HG03575 (cell line): ENCODE results near the gene ARFGAP1.

ENCODE experiments used
- ATAC-seq: cut with Tn5 transposase; IDR thresholded peaks from one replicate; pipeline ENCODE4 v1.9.1; 2021; ENCODE audit not compliant: unreplicated experiment, insufficient number of reproducible peaks, low FRiP score; ENCODE audit errors: extremely low read depth

The ARFGAP1 gene

GRCh38 chr20:63312690-63313348, 40.2 kb downstream of the ARFGAP1 start:
- no peak for ATAC-seq

- no peak for ATAC-seq
These were observed 40.9 kb downstream of the ARFGAP1 start for GRCh38 chr20:63313349-63314014.

- no peak for ATAC-seq
These were observed 41.4 kb downstream of the ARFGAP1 start for GRCh38 chr20:63314015-63314471.

- no peak for ATAC-seq
These were observed 42.1 kb downstream of the ARFGAP1 start for GRCh38 chr20:63314566-63315239.

- ATAC-seq, result no peak
These were observed 42.7 kb downstream of the ARFGAP1 start for GRCh38 chr20:63315240-63315689.

GRCh38 chr20:63315731-63316491, 43.3 kb downstream of the ARFGAP1 start:
- no peak for ATAC-seq

- ATAC-seq, result no peak
These were observed 43.9 kb downstream of the ARFGAP1 start for GRCh38 chr20:63316502-63316921.

GRCh38 chr20:63317061-63317460, 44.4 kb downstream of the ARFGAP1 start:
- no peak for ATAC-seq

- ATAC-seq, result no peak
These were observed 45.1 kb downstream of the ARFGAP1 start for GRCh38 chr20:63317601-63318291.

GRCh38 chr20:63318391-63319163, 46.0 kb downstream of the ARFGAP1 start:
- no peak for ATAC-seq

GRCh38 chr20:63319164-63320040, 46.8 kb downstream of the ARFGAP1 start:
- ATAC-seq, result no peak

- no peak for ATAC-seq
These were observed 47.5 kb downstream of the ARFGAP1 start for GRCh38 chr20:63320041-63320511.

- ATAC-seq, result no peak
These were observed 48.1 kb downstream of the ARFGAP1 start for GRCh38 chr20:63320616-63321147.

GRCh38 chr20:63321148-63321831, 48.7 kb downstream of the ARFGAP1 start:
- ATAC-seq, result no peak

GRCh38 chr20:63322146-63322932, 49.7 kb downstream of the ARFGAP1 start:
- no peak for ATAC-seq

- no peak for ATAC-seq
These were observed 50.3 kb downstream of the ARFGAP1 start for GRCh38 chr20:63322933-63323273.
